ENCODE data around the gene EPHB3. TPM values are rescaled to one million over a fixed set of nuclear protein-coding genes. Genes with fewer than 3 reads are reported as not detected.
A peak's percentile ranks its signal among the peaks of the same experiment; 100 is the strongest.

Gene EPHB3
- polyA plus RNA-seq, 1 of the 3 experiments (the other 2 are of a cell fraction), result 4.2 TPM

DNA sequence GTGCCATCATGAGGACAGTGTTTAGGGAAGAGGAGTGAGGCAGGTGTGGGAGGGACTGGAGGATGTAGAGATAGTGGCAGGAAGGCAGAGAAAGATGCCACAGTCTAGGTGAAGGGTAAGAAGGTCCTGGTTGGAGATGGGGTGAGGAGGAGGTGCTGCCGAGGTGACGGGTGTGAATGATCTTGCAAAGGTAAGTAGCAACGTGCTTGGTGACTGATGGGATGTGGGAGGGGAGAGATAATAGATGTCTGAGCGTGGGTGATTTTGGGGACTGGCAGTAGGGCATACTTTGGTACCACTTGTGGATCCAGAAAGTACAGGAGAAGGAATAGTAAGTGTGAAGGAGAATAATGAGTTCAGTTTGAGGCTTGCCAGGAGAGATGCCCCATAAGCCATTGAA is 27.2 kb downstream of the EPHB3 start:
- Histone ChIP-seq H3K27me3 (ENCODE audit: insufficient read depth) (no peaks in the 10 kb centered on the region), H3K4me2 (no peak overlapping the region), H3K27ac (ENCODE audit: low read depth in 2 of 2, low read length in 1 of 2) (no peak overlapping the region), H3K4me3 (ENCODE audit: low read depth in 2 of 2, low read length in 1 of 2) (no peak overlapping the region), H3K9me2 (no peaks in the 10 kb centered on the region), H3K79me2 (ENCODE audit: insufficient read depth) (no peaks in the 10 kb centered on the region), H4K20me1 (ENCODE audit: insufficient read depth) (no peaks in the 10 kb centered on the region), H3K4me1 (ENCODE audit: control insufficient read depth in 1 of 2, insufficient read depth in 2 of 2, low read depth in 1 of 2, low read length in 1 of 2) (peaks cover 7 to 30% of the 10 kb centered on the region in 2 experiments; a peak in 2 of 4 replicates), H3K9ac (no peak overlapping the region), H2AFZ (ENCODE audit: low read depth) (no peak overlapping the region), H3K9me3 (no peaks in the 10 kb centered on the region), H3K36me3 (replicated peaks in 1 of 2; ENCODE audit: control insufficient read depth in 1 of 2, insufficient read depth in 2 of 2, low read length in 1 of 2) (no peaks in the 10 kb centered on the region), H3F3A (replicated peaks; ENCODE audit: insufficient read depth) (no peaks in the 10 kb centered on the region)
- ChIA-PET CTCF (no interaction called here), POLR2A (no interaction called here)
- TF ChIP-seq NFIC (IDR thresholded peaks at IDR 0.05; ENCODE audit: borderline replicate concordance) (no peak), RFX5 (IDR thresholded peaks at IDR 0.05; ENCODE audit: low read length) (no peak), RAD21 (IDR thresholded peaks at IDR 0.05; ENCODE audit: low read length) (no peak), REST (IDR thresholded peaks at IDR 0.05; ENCODE audit: low read depth, low read length) (no peak), EZH2phosphoT487 (IDR thresholded peaks at IDR 0.05; ENCODE audit: borderline replicate concordance, low read depth) (no peak), FOXM1 (IDR thresholded peaks at IDR 0.05; ENCODE audit: low read depth) (no peak)
- 70% methylated on average over 4 of the region's 4 CpGs for WGBS (ENCODE audit: low lambda C conversion rate)
- DNase-seq, result no peak

DNA sequence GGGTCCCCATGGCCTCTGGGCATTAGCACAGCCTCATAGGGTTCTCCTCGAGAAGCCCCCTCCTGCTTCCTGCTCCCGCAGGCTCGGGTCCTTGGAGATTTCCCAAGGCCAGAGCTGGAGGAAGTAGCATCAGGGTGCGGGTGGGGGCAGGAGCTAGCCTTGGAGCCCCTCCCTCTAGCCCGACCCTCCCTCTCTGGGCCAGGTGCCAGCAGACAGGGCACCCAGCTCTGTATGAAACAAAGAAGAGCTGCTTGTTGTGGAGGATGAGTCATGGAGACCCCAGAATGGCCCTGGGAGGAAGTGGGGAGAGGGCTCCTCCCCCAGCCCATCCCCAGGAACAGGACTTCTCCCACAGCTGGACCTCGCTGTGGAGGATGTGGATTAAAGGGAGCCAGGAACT is 29.2 kb downstream of the EPHB3 start:
- DNase-seq, result peak; percentile 60
- Histone ChIP-seq H3K4me2 (peak overlapping the region; percentile 44; the same call in 1 of the 2 replicates), H3K9me2 (no peaks in the 10 kb centered on the region), H3K4me1 (ENCODE audit: control insufficient read depth in 1 of 2, insufficient read depth in 2 of 2, low read depth in 1 of 2, low read length in 1 of 2) (peaks cover 7 to 46% of the 10 kb centered on the region in 2 experiments; a peak in 2 of 4 replicates), H3K9me3 (no peaks in the 10 kb centered on the region), H2AFZ (ENCODE audit: low read depth) (no peak overlapping the region), H3K27ac (ENCODE audit: low read depth in 2 of 2, low read length in 1 of 2) (peak overlapping the region in 1 of 2 experiments; percentile 44; a peak in 1 of 4 replicates), H3K9ac (no peak overlapping the region), H3K36me3 (replicated peaks in 1 of 2; ENCODE audit: control insufficient read depth in 1 of 2, insufficient read depth in 2 of 2, low read length in 1 of 2) (no peaks in the 10 kb centered on the region), H3F3A (replicated peaks; ENCODE audit: insufficient read depth) (no peaks in the 10 kb centered on the region), H3K79me2 (ENCODE audit: insufficient read depth) (no peaks in the 10 kb centered on the region), H3K27me3 (ENCODE audit: insufficient read depth) (no peaks in the 10 kb centered on the region), H4K20me1 (ENCODE audit: insufficient read depth) (no peaks in the 10 kb centered on the region), H3K4me3 (ENCODE audit: low read depth in 2 of 2, low read length in 1 of 2) (no peak overlapping the region)
- CTCF ChIA-PET, result interaction anchor here (1.5 kb wide), 1 partner anchor 29 kb away, joined by 5 read pairs; the partner anchor contains the start of gene EPHB3
- POLR2A ChIA-PET, result interaction anchor here (0.6 kb wide), 1 partner anchor 152 kb away, joined by 3 read pairs; no protein-coding TSS in a partner anchor
- WGBS (ENCODE audit: low lambda C conversion rate), result 89% methylated on average over 1 of the region's 6 CpGs
- TF ChIP-seq MXI1 (IDR thresholded peaks at IDR 0.05; ENCODE audit: low read depth, low read length) (no peak), ELF1 (IDR thresholded peaks at IDR 0.05) (no peak), TAF1 (IDR thresholded peaks at IDR 0.05; ENCODE audit: borderline replicate concordance, low read depth, low read length) (no peak), GATA2 (CRISPR knock-in tag; IDR thresholded peaks at IDR 0.05) (no peak), FOXJ3 (CRISPR knock-in tag; IDR thresholded peaks at IDR 0.05) (no peak), RFX5 (IDR thresholded peaks at IDR 0.05; ENCODE audit: low read length) (no peak), POLR2AphosphoS5 (IDR thresholded peaks at IDR 0.05; ENCODE audit: low read depth, low read length) (no peak), PBX3 (IDR thresholded peaks at IDR 0.05) (no peak), TCF12 (IDR thresholded peaks at IDR 0.05) (no peak), IRF3 (IDR thresholded peaks at IDR 0.05; ENCODE audit: low read depth, low read length) (no peak), NRF1 (IDR thresholded peaks at IDR 0.05; ENCODE audit: low read depth, low read length) (no peak), CHD2 (IDR thresholded peaks at IDR 0.05; ENCODE audit: low read length, partially characterized antibody) (no peak), FOSL2 (IDR thresholded peaks at IDR 0.05; ENCODE audit: borderline replicate concordance, low read depth) (no peak)
- TF ChIP-seq, protein P1, sequence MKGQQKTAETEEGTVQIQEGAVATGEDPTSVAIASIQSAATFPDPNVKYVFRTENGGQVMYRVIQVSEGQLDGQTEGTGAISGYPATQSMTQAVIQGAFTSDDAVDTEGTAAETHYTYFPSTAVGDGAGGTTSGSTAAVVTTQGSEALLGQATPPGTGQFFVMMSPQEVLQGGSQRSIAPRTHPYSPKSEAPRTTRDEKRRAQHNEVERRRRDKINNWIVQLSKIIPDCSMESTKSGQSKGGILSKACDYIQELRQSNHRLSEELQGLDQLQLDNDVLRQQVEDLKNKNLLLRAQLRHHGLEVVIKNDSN (IDR thresholded peaks at IDR 0.05; ENCODE audit: borderline replicate concordance, low read depth), result no peak

Data from SK-N-SH (cell line).